Kidney capillary endothelial cell (primary cell): ENCODE data around the gene PRSS27.
"Not testable (repeated sequence)": the region's sequence is repeated elsewhere in the genome, so short reads cannot be mapped to it uniquely, and the experiment has no call there.

Experiments
- DNase-seq: peaks from one replicate; pipeline ENCODE4 v3.0.0-alpha.2; 2018; ENCODE audit warnings: low spot score

Gene PRSS27

GRCh38 chr16:2696601-2697250, 23.3 kb downstream of the PRSS27 start:
- not testable (repeated sequence) for DNase-seq

DNA sequence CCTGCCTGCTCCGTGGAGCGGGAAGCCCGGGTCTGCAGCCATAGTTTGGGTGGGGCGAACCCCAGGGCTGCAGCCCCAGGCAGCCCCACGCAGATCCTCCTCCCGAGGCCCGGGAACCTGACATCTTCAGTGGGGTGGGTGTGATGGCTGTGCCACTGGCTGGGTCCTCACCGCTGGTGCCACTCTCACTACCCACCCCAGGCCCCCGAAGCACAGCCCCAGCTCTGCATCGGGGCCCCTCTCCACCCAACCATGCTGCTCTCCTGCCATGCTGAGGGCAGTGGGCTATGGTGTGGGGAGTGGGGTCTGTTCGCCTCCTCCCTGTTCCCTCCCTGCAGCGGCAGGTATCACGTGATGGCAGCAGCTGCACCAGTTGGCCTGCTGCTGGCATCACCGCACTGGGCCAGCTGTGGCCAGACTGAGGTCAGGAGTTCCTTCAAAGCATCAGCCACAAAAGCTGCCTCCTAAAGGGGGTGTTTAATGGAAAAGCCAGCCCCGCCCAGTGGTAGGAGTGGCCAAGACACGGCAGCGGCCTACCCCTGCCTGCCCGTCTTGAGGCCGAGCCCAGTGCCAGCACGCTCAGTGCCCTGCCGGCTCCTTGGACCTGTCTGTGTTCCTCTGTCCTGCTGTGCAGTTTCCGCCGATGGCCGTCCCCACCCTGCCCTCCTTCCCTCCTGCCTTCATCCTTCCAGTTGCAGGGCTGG, 26.9 kb downstream of the PRSS27 start:
- no peak for DNase-seq

DNA sequence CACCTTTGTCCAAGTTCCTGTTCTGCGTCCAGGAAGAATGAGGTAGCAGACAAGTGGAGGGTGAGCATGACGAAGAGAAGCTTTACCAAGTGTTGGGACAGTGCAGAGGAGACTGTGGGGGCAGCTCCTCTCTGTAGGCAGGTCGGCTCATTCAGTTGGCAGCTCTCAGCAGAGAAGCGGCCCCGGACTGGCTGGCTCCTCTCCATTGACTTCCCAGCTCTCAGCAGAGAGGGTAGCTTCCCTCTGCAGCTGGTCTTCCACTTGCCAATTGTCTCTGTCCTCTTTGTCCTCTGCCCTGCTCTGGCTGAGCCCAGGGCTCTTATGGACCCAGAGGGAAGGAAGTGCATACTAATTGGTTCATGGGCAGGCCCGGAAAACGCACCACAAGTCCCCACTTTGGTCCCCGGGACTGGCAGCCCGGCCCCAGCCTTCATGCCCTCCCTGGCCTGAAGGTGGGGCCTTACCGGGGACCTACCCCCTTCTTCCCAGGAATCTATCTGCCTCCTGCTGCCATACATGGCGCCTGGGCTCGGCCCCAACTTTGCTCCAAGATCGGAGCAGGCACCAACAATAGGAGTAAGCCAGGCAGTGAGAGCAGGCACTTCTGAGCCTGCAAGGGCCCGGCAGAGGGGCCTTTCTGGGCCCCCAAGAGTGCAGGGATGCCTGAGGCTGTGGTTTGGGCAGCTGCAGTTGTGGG, 27.6 kb downstream of the PRSS27 start:
- DNase-seq, result no peak

DNA sequence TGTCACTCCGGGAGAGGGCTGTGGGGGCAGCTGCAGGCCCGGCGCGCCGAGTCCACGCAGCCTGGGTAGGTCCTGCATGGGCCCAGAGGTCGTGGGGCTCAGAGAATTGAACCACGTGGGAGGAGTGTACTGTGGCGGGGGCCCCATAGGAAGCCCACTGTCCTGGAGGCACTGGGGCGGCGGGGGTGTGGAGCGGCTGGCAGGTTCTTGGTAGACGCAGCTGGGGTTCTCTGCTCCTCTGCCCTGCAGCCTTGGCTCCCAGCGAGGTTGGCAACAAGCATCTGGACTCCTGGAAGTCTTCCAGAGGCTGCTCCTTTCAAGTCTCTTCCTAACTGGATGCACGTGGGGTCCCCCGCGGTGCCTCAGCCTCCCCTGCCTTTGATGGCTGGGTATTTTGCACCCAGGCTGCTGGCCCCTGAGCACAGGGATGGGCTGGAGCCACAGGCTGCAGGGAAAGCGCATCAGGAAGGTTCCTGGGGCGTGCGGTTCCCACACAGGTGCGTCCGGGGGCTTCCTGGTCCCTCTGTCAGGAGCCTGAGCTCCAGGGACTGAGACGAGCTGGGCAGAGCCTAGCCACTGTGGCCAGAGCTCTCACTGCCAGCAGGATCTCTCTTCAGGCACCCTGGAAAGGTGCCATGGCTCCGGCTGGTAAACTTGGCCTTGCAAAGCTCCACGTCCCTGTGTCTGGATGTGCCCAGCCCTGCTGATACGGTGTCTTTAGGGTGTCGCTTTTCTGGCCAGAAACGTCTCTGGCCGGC, 28.4 kb downstream of the PRSS27 start:
- DNase-seq, result no peak

GRCh38 chr16:2690852-2691251, 29.2 kb downstream of the PRSS27 start:
- DNase-seq, result no peak

DNA sequence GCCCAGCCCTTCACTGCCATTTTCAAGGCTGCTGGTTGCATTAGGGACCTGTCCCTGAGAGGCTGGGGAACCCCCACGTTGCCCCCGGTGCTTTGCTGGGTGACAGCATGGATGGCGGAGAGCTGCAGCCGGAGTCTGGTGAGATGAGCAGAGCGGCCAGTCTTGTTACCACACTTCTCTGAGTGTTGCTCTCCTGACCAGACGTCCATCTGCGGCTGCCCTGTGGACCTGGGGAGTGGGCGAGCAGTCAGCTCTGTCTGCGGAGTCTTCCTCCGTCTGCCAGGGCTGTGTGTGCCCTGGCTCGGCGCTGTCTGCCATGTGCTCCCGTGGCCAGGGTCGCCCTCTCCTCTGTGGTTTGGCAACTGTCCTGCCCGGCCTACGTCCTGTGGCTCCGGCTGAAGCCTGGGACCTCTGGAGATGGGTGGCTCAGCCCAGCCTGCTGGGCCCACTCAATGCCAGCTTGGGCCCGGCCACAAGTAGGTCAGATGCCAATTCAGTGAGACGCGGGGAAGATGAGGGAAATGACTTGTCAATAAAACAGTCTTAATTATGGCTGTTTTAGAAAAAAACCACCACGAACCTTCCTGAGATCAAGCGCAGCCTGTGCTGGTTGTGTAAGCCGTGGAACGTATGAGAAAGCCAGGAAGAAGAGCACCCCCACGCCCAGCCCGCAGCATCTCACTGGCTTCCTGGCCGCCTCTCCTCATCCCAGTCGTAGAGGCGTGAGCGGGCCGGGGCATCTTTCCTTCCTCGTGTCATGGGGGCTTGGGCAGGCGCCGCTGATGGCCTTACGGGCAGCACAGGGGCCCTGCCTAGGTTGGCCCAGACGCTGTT, 29.8 kb downstream of the PRSS27 start:
- no peak for DNase-seq

DNA sequence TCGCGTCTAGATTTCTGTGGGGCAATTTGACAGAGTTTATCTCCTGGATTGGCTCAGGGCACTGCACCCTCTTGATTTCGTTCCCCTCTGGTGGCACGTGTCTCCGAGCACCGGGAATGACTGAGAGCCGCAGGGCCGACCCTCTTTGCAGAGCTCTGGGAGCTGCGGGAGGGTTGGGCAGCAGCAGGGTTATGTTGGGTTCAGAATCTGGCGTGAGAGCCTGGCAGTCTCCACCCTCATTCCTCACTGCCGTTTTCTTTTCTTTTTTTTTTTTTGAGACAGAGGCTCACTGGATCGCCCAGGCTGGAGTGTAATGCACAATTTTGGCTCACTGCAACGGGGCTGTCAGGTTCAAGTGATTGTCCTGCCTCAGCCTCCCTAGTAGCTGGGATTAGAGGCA, 30.6 kb downstream of the PRSS27 start:
- not testable (repeated sequence) for DNase-seq

- no peak for DNase-seq
These were observed 32.3 kb downstream of the PRSS27 start for GRCh38 chr16:2687531-2688308.

DNA sequence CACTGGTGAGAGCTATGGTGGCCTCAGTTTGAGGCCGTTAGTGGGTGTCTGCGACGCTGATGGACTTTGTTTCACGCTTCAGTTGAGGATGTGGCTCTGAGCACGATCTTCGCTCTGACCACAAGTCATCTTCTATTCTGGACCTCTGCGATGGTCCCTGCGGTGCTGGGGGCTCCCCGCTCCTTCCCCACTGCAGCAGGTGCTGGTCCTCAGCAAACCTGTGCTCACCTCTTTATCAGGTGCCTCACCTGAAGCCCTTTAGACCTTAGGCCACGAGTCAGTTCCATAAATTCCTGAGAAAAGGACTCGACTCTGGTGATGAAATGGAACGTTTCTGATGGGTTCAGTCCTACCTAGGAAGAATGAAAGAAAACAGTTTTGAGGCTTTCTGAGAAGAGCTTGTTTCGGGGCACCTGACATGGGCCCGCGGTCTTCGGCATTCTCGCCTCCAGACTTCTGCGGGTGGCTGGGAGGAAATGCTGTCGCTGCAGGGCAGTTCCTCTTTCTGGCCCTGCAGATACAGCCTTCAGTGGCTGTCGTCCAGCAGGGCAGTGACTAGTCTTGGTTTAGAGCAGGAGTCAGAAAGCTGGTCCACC, 33.0 kb downstream of the PRSS27 start:
- DNase-seq, result no peak

DNA sequence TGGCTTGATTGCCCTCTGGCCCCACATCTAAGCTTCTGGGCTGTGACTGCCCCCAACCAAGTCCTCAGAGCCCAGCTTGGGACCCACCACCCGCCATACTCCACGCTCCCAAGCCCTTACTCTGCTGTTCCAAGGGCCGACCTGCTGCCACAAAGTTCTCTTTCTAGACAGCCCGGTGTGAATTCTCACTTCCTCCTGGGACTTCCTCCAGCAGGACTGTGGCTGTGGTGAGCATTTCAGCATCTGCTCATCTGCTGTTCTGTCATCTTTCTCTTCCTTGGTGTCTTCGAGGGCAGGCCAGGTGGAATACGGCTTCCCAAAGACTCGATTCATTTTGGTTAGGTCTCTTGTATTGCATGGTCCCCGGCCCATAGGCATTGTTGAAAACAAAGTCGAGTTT, 33.9 kb downstream of the PRSS27 start:
- DNase-seq, result not testable (repeated sequence)

DNA sequence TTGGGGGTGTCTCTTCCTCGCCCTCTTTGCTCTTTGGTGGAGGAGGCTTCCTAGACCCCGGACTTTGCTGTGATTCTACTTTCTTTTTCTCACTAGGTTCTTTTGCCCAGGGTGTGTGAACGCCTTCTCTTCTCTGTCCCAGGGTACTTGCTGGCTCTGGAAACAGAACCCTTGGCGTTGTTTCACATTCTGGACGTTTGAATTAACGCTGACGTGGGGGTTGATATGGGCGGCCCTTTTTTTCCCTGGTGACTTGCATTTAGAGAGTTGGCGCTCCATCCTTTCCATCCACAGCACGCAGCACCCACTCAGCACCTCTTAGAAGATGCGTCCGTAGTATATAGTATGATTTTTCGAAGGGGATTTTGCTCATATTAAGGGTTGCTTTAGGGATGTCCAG, 37.0 kb downstream of the PRSS27 start:
- DNase-seq, result not testable (repeated sequence)

DNA sequence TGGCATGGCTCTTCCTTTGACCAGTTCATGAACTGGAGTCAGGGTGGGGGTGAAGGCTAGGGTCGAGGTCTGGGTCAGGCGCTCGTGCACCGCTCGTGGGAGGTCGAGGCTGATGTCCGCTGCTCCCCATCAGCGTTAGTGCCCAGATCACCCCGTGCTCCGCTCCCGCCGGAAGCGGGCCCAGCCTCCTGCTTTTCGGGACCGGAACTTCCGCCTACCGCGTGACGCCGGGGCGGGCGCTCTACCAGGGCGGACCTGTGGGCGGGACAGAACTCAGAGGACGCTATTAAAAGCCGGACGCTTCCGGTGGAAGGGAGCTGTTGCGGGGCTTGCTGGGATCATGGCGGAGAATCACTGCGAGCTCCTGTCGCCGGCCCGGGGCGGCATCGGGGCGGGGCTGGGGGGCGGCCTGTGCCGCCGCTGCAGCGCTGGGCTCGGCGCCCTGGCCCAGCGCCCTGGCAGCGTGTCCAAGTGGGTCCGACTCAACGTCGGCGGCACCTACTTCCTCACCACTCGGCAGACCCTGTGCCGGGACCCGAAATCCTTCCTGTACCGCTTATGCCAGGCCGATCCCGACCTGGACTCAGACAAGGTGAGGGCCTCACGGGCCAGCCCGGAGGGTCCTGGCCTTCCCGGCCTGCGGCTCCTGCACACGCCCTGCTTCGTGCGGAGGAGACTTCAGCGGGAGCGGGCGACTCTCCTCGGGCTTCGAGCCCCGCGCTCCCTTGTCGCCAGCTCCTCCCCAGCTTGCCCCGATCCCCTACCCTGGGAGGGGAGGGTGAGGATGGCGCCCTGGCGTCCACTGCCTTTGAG, 37.6 kb downstream of the PRSS27 start, which contains the start of gene KCTD5:
Gene KCTD5, plus strand, starts transcription at position 315 of the 813 bp plus-strand sequence. Its CDS starts 26 bp downstream, at position 341.
- peak; percentile 91 for DNase-seq

- DNase-seq, result not testable (repeated sequence)
These were observed 39.7 kb downstream of the PRSS27 start for GRCh38 chr16:2680360-2680759.

GRCh38 chr16:2679902-2680301, 40.1 kb downstream of the PRSS27 start:
- not testable (repeated sequence) for DNase-seq

- not testable (repeated sequence) for DNase-seq
These were observed 41.6 kb downstream of the PRSS27 start for GRCh38 chr16:2678206-2678965.

DNA sequence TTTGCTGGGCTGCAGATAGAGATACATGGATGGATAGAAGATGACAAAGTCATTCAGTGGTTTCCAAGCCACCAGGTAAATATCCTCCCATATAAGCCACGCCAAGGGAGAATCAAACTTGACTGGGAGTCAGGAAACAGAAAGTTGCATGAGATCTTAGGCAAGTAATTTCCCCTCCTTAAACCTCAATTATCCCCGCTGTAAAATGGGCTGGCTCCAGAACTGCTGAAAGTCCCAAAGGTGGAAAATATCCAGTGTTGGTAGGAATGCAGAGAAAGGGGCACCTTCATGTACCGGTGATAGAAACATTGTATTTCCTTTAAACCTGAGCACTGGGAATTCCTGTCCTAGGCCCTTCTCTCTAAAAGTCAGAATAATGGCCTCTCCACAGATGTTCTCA, 43.1 kb downstream of the PRSS27 start:
- DNase-seq, result not testable (repeated sequence)

DNA sequence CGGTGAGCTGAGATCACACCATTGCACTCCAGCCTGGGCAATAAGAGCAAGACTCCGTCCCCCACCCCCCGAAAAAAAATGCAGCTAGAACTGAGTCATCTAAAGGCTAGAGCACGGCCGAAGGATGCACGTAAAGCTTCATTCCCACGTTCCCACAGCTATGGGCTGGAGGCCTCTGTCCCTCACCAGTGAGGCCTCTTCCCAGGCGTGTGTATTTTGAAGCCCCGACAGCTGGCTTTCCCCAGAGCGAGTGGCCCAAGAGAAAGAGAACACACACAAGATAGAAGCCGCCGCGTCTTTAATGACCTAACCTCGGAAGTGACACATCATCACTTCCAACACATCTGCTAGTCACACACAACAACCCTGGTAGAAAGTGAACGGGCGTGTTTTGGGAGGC, 44.3 kb downstream of the PRSS27 start:
- DNase-seq, result no peak

GRCh38 chr16:2675021-2675420, 45.0 kb downstream of the PRSS27 start:
- DNase-seq, result no peak
